CD4-positive, alpha-beta T cell (primary cell): ENCODE data around the gene MED8. TPM values are rescaled to one million over a fixed set of nuclear protein-coding genes. Genes with fewer than 3 reads are reported as not detected.

Experiments used
- ATAC-seq: fragments of 200-7000 bp; cut with Tn5 transposase; one replicate; pipeline ENCODE4 v1.10.0; 2022; ENCODE audit warnings: mild to moderate bottlenecking; ENCODE audit not compliant: poor library complexity
- CTCF ChIA-PET: fragments of 350-600 bp; sonication (Branson Sonifier 250); formaldehyde crosslinking; loops from one replicate; lab custom pipeline; 2021; ENCODE audit warnings: antibody characterized with exemption, inconsistent platforms; lab: Charles Lee
- POLR2A ChIA-PET: fragments of 350-600 bp; sonication (Branson Sonifier 250); formaldehyde crosslinking; loops from one replicate; lab custom pipeline; 2021; ENCODE audit warnings: antibody characterized with exemption, inconsistent platforms; lab: Charles Lee
- DNase-seq, 14 experiments: peaks; one replicate each; pipeline ENCODE4 v3.0.0-alpha.2; 2013 to 2020; ENCODE audit warnings: mixed read lengths in 2 of 14
- H3K27ac ChIP-seq, 2 donors: one replicate each; pipeline versions ENCODE4 v1.5.1 to v1.7.0; 2013; ENCODE audit warnings: low read length in 2 of 2, low read depth in 1 of 2, mild to moderate bottlenecking in 1 of 2
- H3K27me3 ChIP-seq, 2 experiments: 1 replicate in 1 of 2; 2 replicates in 1 of 2; pipeline versions ENCODE4 v1.6.1 to v1.7.0; 2013; ENCODE audit warnings: low read length in 2 of 2, control low read depth in 1 of 2, mild to moderate bottlenecking in 1 of 2, moderate library complexity in 1 of 2; ENCODE audit not compliant: insufficient read depth in 2 of 2, control insufficient read depth in 1 of 2
- H3K36me3 ChIP-seq: one replicate; pipeline ENCODE4 v1.6.1; 2013; ENCODE audit warnings: low read length, control low read depth; ENCODE audit not compliant: insufficient read depth
- H3K4me1 ChIP-seq: one replicate; pipeline ENCODE4 v1.6.1; 2013; ENCODE audit warnings: low read length, control low read depth; ENCODE audit not compliant: insufficient read depth
- H3K4me3 ChIP-seq: one replicate; pipeline ENCODE4 v1.5.1; 2013; ENCODE audit warnings: mild to moderate bottlenecking, low read length, moderate library complexity
- H3K9me3 ChIP-seq, 2 experiments: 1 replicate in 1 of 2; 2 replicates in 1 of 2; pipeline versions ENCODE4 v1.6.1 to v1.7.0; 2013; ENCODE audit warnings: low read length in 2 of 2, mild to moderate bottlenecking in 2 of 2, control low read depth in 1 of 2, moderate library complexity in 1 of 2; ENCODE audit not compliant: control insufficient read depth in 1 of 2, insufficient read depth in 1 of 2
- H3K27ac Mint-ChIP-seq: one replicate; pipeline ENCODE4 v1.8.0; 2020; ENCODE audit warnings: mixed read lengths
- H3K27me3 Mint-ChIP-seq: one replicate; pipeline ENCODE4 v1.8.0; 2021; ENCODE audit warnings: mixed read lengths
- H3K36me3 Mint-ChIP-seq: one replicate; pipeline ENCODE4 v1.8.0; 2021; ENCODE audit warnings: low read depth, mixed read lengths
- H3K4me1 Mint-ChIP-seq: one replicate; pipeline ENCODE4 v1.8.0; 2021; ENCODE audit warnings: low read depth, mixed read lengths
- H3K4me3 Mint-ChIP-seq: one replicate; pipeline ENCODE4 v1.8.0; 2020; ENCODE audit warnings: mild to moderate bottlenecking, mixed read lengths
- H3K9me3 Mint-ChIP-seq: one replicate; pipeline ENCODE4 v1.8.0; 2020; ENCODE audit warnings: mixed read lengths
- intact Hi-C, 2 experiments: fragments of 100-400 bp; cut with DNase I in 1 of 2; cut with micrococcal nuclease in 1 of 2; formaldehyde crosslinking; loops; one replicate each; pipeline versions ENCODE4 v1.15.1 to v1.9.0; 2023 to 2025; cut with DNase I, micrococcal nuclease
- total RNA-seq, 174 experiments: library from RNA in 2 of 174; stranded (reverse) in 2 of 174; gene quantifications; one replicate each; pipeline ENCODE4 v1.2.3 and lab custom pipeline; 2021 to 2026
- TF ChIP-seq, protein P1 (sequence below): fragments of 200-600 bp; IDR thresholded peaks from one replicate; pipeline ENCODE4 v1.8.0; 2022; ENCODE audit warnings: antibody characterized with exemption, mild to moderate bottlenecking

The MED8 gene
- total RNA-seq, 2 experiments from 2014 or later = 14.8 to 17.6 TPM

DNA sequence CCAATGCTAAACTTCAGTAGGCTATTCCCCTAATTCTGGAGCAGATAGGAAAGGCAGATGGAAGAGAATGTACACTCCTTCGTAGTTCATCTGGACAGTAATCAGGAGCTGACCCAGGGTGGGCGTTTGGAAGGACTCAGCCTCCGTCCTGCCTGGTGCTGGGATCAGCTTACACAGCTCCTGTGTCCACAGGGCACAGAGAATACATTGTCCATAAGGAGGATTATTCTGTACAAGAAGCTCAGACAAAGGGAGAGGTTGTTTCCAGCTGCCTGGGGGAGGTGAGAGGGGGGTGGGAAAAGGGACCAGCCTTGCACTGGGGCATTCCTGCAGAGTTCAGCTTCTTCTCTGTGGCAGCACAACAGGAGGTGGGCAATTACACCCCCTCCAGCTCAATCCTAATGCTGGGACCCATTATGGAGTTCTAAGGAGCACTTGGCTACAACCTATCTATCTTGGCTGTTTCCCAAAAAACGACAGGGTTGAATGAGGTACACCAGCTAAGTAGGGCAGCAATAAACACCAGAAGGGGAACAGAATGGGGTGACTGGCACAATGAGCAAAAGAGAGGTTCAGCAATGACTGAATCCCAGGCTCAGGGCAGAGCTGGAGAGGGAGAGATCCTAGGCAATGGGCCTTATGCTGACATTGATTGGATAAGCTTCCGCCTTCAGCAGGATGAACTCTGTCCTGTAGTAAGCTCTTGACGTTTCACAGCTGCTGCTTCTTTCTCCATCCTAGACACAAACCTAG is 7.4 kb downstream of the MED8 start:
- Histone ChIP-seq H3K4me3 (no peak overlapping the region), H3K27me3 (no peaks in the 10 kb centered on the region), H3K27ac (no peak overlapping the region), H3K4me1 (peaks cover 2% of the 10 kb centered on the region), H3K9me3 (no peaks in the 10 kb centered on the region), H3K36me3 (peaks cover 54% of the 10 kb centered on the region)
- Mint-ChIP-seq H3K9me3 (no peaks in the 10 kb centered on the region), H3K27ac (peak overlapping the region; percentile 0), H3K36me3 (peaks cover 64% of the 10 kb centered on the region), H3K4me1 (peaks cover 6% of the 10 kb centered on the region), H3K27me3 (no peaks in the 10 kb centered on the region), H3K4me3 (peak overlapping the region; percentile 47)
- ChIA-PET CTCF (no interaction called here), POLR2A (interaction anchor here (0.6 to 1.3 kb wide), 3 partner anchors 8 to 21 kb away, joined by 3 to 5 read pairs (median 3); partner anchors contain the start of gene ELOVL1)
- intact Hi-C loops = no loop called here
- DNase-seq = no peak
- TF ChIP-seq, protein P1, sequence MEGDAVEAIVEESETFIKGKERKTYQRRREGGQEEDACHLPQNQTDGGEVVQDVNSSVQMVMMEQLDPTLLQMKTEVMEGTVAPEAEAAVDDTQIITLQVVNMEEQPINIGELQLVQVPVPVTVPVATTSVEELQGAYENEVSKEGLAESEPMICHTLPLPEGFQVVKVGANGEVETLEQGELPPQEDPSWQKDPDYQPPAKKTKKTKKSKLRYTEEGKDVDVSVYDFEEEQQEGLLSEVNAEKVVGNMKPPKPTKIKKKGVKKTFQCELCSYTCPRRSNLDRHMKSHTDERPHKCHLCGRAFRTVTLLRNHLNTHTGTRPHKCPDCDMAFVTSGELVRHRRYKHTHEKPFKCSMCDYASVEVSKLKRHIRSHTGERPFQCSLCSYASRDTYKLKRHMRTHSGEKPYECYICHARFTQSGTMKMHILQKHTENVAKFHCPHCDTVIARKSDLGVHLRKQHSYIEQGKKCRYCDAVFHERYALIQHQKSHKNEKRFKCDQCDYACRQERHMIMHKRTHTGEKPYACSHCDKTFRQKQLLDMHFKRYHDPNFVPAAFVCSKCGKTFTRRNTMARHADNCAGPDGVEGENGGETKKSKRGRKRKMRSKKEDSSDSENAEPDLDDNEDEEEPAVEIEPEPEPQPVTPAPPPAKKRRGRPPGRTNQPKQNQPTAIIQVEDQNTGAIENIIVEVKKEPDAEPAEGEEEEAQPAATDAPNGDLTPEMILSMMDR = no peak
- ATAC-seq = no peak

DNA sequence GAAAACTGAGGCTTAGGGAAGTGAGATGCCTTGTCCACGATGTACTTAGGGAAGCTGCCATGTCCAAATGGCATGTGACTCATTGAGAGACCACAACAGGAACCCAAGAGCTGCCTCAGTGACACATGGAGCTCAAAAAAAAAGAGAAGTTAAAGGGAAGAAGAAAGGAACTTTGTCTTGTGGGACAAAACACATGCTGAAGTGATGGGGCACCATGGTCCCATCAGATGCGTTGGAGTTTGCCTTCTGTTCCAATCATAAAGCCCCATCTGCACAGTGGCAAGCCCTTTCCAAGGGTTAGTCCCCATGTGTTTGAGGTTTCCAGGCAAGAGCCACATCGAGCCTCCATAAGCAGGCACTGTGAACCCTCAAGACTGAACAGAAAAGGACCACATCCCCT is 8.0 kb downstream of the MED8 start:
- Mint-ChIP-seq H3K27ac (peak overlapping the region; percentile 29), H3K27me3 (no peaks in the 10 kb centered on the region), H3K4me1 (peaks cover 6% of the 10 kb centered on the region), H3K4me3 (no peak overlapping the region), H3K9me3 (no peaks in the 10 kb centered on the region), H3K36me3 (peaks cover 58% of the 10 kb centered on the region)
- peak in 2 of 14 experiments; percentile 46 to 58 for DNase-seq
- POLR2A ChIA-PET = interaction anchor here (0.6 to 1.3 kb wide), 2 partner anchors 13 to 21 kb away, joined by 3 to 5 read pairs; partner anchors contain the start of gene ELOVL1
- Histone ChIP-seq H3K36me3 (peaks cover 48% of the 10 kb centered on the region), H3K4me1 (peaks cover 2% of the 10 kb centered on the region), H3K9me3 (no peaks in the 10 kb centered on the region), H3K27ac (no peak overlapping the region), H3K27me3 (no peaks in the 10 kb centered on the region), H3K4me3 (no peak overlapping the region)
- TF ChIP-seq, protein P1 = no peak
- CTCF ChIA-PET = no interaction called here
- no peak for ATAC-seq
- intact Hi-C loops = no loop called here

DNA sequence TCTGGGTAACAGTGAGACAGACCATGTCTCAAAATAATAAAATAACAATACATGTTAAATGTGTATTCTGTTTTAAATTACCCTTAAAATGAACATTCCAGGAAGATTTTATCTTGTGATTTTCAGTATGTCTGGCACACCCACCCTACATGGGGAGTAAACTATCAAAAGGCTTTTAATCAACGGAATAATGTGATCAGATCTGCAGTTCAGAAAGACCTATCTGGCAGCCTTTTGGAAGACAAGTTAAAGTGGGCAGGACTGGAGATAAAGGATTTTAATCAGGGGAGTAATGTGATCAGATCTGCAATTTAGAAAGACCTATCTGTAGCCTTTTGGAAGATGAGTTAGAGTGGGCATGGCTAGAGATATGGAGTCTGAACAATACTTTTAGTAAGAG is 10.1 kb downstream of the MED8 start:
- Mint-ChIP-seq H3K36me3 (peaks cover 37% of the 10 kb centered on the region), H3K27ac (no peak overlapping the region), H3K27me3 (no peaks in the 10 kb centered on the region), H3K4me1 (peaks cover 6% of the 10 kb centered on the region), H3K9me3 (no peaks in the 10 kb centered on the region), H3K4me3 (no peak overlapping the region)
- ChIA-PET POLR2A (no interaction called here), CTCF (no interaction called here)
- ATAC-seq = no peak
- no peak overlapping the region for H3K4me3 ChIP-seq
- H3K4me1 ChIP-seq = peaks cover 2% of the 10 kb centered on the region
- H3K27ac ChIP-seq = no peak overlapping the region
- intact Hi-C loops = no loop called here
- no peak for DNase-seq
- no peaks in the 10 kb centered on the region for H3K9me3 ChIP-seq
- H3K27me3 ChIP-seq = no peaks in the 10 kb centered on the region
- TF ChIP-seq, protein P1 = no peak
- peaks cover 27% of the 10 kb centered on the region for H3K36me3 ChIP-seq
